ENCODE results near the gene RBBP7. TPM values are rescaled to one million over a fixed set of nuclear protein-coding genes. Genes with fewer than 3 reads are reported as not detected.
A peak's percentile ranks its signal among the peaks of the same experiment; 100 is the strongest.

RBBP7 gene
- total RNA-seq, 1 donor from 2014 or later: 77.4 TPM

DNA sequence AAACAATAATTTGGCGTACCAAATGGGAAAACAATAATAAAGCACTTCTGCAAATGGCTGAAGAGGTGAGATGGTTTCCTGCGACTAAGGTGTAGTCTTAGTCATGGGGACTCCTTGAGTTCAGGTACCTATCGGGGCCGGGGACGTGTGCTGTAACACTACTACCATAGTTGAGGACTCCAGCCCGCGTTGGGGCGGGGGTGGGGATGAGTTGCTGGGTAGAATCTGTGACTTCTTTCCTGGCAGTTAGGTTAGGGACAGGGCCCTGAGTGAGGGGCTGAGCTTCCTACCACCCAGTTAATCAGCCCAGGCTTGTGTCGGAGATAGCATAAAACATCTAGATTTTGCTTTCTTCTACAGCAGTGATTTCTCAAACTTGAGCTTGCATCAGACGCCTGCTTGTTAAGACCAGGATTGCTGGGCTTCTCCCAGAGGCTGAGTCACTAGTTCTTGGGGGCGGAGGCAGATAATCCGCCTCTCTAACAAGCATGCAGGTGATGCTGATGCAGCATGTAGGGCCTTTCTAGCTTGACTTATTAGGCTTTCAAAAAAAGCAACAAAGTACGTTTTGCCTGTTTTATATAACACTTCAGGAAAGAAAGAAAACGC is 30.2 kb downstream of the RBBP7 start:
- DNase-seq (ENCODE audit: low read depth) (peak; percentile 75), FAIRE-seq (no peak)
- no peak overlapping the region for H3K4me3 ChIP-seq (ENCODE audit: low read depth, low read length)
- H3K27me3 ChIP-seq (ENCODE audit: control insufficient read depth, insufficient read depth, low read length): no peaks in the 10 kb centered on the region
- TF ChIP-seq, protein P1, sequence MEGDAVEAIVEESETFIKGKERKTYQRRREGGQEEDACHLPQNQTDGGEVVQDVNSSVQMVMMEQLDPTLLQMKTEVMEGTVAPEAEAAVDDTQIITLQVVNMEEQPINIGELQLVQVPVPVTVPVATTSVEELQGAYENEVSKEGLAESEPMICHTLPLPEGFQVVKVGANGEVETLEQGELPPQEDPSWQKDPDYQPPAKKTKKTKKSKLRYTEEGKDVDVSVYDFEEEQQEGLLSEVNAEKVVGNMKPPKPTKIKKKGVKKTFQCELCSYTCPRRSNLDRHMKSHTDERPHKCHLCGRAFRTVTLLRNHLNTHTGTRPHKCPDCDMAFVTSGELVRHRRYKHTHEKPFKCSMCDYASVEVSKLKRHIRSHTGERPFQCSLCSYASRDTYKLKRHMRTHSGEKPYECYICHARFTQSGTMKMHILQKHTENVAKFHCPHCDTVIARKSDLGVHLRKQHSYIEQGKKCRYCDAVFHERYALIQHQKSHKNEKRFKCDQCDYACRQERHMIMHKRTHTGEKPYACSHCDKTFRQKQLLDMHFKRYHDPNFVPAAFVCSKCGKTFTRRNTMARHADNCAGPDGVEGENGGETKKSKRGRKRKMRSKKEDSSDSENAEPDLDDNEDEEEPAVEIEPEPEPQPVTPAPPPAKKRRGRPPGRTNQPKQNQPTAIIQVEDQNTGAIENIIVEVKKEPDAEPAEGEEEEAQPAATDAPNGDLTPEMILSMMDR (IDR thresholded peaks at IDR 0.05; ENCODE audit: insufficient read depth, low read length, severe bottlenecking): no peak
- H3K36me3 ChIP-seq (ENCODE audit: control insufficient read depth, insufficient read depth, low read length): peaks cover 3% of the 10 kb centered on the region

DNA sequence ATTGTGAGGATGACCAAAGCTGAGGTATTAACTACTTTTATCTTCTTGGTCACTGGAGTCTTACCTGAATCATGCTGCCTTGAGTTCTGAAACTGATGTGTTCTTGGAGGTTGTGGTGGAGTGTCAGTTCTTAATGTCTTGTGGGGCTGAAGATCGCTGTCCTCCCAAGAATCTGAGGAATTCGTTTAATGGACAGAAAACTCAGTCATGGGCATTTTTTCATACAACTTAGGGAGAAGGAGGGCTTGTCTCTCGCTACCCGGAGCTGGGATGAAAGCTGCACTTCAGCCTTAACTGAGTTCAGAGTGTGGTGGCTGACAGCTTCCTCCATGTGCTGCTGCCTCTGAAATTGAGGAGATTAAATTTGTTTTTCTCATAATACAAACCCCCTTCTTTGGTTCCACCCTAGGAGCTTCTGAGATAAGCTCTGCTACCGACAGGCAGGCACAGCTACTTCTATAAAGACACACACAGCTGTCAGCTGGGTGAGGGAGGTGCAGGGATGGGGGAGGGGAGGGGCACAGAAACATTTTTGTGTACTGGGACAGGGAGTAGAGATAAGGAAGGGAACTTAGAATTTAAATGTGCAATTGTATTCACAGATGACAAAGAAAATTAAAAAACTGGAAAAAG is 30.8 kb downstream of the RBBP7 start:
- FAIRE-seq (no peak), DNase-seq (ENCODE audit: low read depth) (no peak)
- Histone ChIP-seq H3K4me3 (ENCODE audit: low read depth, low read length) (no peak overlapping the region), H3K27me3 (ENCODE audit: control insufficient read depth, insufficient read depth, low read length) (no peaks in the 10 kb centered on the region), H3K36me3 (ENCODE audit: control insufficient read depth, insufficient read depth, low read length) (peaks cover 3% of the 10 kb centered on the region)
- TF ChIP-seq, protein P1 (IDR thresholded peaks at IDR 0.05; ENCODE audit: insufficient read depth, low read length, severe bottlenecking): no peak

DNA sequence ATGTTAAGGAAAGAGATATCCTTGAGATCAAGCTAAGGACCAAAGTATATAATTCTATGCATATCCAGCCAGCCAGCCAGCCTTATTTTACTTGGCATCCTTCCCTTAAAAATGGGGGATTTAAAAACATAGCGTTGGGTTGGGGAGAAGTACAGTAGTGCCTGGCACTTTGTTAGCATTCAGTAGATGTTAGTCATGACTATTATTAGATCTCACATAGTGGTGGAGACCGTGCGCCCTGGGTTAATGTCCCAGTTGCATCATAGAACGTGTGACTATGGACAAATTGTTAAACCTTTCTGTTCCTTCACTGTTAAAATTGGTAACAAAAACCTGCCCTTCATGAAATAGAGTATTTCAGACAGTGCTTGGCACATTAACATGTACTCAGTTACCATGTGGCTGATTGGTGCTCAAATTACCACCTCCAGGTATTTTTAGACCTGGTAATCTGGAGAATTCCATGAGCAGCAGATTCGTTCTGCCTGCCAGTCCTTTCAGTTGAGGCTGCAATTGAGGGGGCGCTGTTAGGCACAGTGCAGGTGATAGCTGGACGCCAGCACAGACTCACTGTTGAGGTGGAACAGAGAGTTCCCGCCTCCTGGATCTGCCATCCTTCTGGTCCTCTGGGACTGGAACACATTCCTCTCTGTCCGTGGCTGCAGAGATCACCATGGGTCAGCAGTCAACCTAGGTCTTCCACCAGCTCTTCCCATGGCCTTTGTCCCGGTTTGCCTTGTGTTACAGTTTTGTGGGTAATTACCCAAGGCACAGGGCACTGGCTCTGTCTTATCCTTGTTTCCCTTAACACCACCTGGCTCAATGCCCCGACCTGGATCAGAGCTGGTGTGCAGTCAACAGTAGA is 31.7 kb downstream of the RBBP7 start:
- no peak for FAIRE-seq
- TF ChIP-seq, protein P1 (IDR thresholded peaks at IDR 0.05; ENCODE audit: insufficient read depth, low read length, severe bottlenecking): no peak
- Histone ChIP-seq H3K4me3 (ENCODE audit: low read depth, low read length) (no peak overlapping the region), H3K36me3 (ENCODE audit: control insufficient read depth, insufficient read depth, low read length) (peaks cover 3% of the 10 kb centered on the region), H3K27me3 (ENCODE audit: control insufficient read depth, insufficient read depth, low read length) (no peaks in the 10 kb centered on the region)
- peak; percentile 26 for DNase-seq (ENCODE audit: low read depth)

DNA sequence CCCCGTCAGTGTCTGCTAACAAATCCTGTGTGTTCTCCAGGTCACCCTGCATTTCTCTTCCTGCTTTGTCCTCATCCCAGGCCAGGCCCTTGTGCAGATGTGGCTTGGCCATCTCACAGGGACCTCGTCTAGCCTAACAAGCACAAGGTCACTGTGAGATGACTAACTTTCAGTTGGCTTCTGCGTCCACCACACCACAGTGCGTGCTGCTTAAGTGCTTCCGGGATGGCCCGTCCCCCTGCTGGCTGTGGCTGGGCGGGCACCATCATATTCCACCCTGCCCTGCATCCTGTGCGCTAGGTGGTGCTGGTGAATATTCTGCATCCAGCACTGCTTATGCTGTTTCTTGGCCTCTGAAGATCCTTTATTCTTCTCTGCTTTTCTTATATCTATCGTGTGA is 33.8 kb downstream of the RBBP7 start:
- no peak overlapping the region for H3K4me3 ChIP-seq (ENCODE audit: low read depth, low read length)
- peaks cover under 1% of the 10 kb centered on the region for H3K36me3 ChIP-seq (ENCODE audit: control insufficient read depth, insufficient read depth, low read length)
- H3K27me3 ChIP-seq (ENCODE audit: control insufficient read depth, insufficient read depth, low read length): no peaks in the 10 kb centered on the region
- DNase-seq (ENCODE audit: low read depth) (peak; percentile 19), FAIRE-seq (peak; percentile 43)
- TF ChIP-seq, protein P1 (IDR thresholded peaks at IDR 0.05; ENCODE audit: insufficient read depth, low read length, severe bottlenecking): peak; percentile 65

DNA sequence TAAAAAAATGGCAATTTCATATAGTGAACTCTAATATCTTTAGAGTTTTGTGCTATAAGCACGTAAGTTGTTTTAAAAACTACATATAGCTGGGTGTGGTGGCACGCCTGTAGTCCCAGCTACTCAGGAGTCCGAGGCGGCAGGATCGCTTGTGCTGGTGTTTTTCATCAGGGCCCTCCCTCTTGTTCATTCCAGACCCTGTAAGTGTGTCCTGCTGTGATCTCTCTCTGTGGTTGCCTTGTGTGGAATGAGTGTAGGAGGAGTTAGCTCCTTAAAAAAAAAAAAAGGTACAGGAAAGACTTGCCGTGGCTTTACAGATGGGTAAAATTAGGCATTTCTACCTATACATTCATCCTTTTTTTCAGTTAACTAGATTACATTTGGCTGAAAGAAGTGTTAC is 35.4 kb downstream of the RBBP7 start:
- H3K36me3 ChIP-seq (ENCODE audit: control insufficient read depth, insufficient read depth, low read length): no peaks in the 10 kb centered on the region
- FAIRE-seq (no peak), DNase-seq (ENCODE audit: low read depth) (no peak)
- TF ChIP-seq, protein P1 (IDR thresholded peaks at IDR 0.05; ENCODE audit: insufficient read depth, low read length, severe bottlenecking): no peak
- no peaks in the 10 kb centered on the region for H3K27me3 ChIP-seq (ENCODE audit: control insufficient read depth, insufficient read depth, low read length)
- H3K4me3 ChIP-seq (ENCODE audit: low read depth, low read length): no peak overlapping the region
